ENCODE measurements around the gene FAM98C. TPM values are rescaled to one million over a fixed set of nuclear protein-coding genes. Genes with fewer than 3 reads are reported as not detected.

FAM98C gene
- total RNA-seq, 1 donor from 2014 or later, result 16.0 TPM

GRCh38 chr19:38443458-38443999 is 40.6 kb downstream of the FAM98C start:
- no peaks in the 10 kb centered on the region for H3K9me3 Mint-ChIP-seq (ENCODE audit: low read depth)
- H3K27me3 Mint-ChIP-seq (ENCODE audit: low read depth), result peaks cover 23% of the 10 kb centered on the region
- no peaks in the 10 kb centered on the region for H3K4me1 Mint-ChIP-seq (ENCODE audit: low read depth)

GRCh38 chr19:38444026-38444425 is 41.1 kb downstream of the FAM98C start:
- Mint-ChIP-seq H3K9me3 (ENCODE audit: low read depth) (no peaks in the 10 kb centered on the region), H3K4me3 (ENCODE audit: unreplicated experiment) (no peak overlapping the region), H3K4me1 (ENCODE audit: low read depth) (no peaks in the 10 kb centered on the region), H3K27ac (ENCODE audit: unreplicated experiment) (no peak overlapping the region), H3K27me3 (ENCODE audit: low read depth) (peaks cover 28% of the 10 kb centered on the region), H3K36me3 (ENCODE audit: low read depth) (no peaks in the 10 kb centered on the region)
- no peak for TF ChIP-seq CTCF (IDR thresholded peaks at IDR 0.05)
- DNase-seq (ENCODE audit: low spot score), result no peak

More at GRCh38 chr19:38443458-38443999, 40.6 kb downstream of the FAM98C start:
- no peak overlapping the region for H3K4me3 Mint-ChIP-seq (ENCODE audit: unreplicated experiment)
- no peak for TF ChIP-seq CTCF (IDR thresholded peaks at IDR 0.05)
- H3K36me3 Mint-ChIP-seq (ENCODE audit: low read depth), result no peaks in the 10 kb centered on the region
- no peak for DNase-seq (ENCODE audit: low spot score)
- no peak overlapping the region for H3K27ac Mint-ChIP-seq (ENCODE audit: unreplicated experiment)

- H3K27me3 Mint-ChIP-seq (ENCODE audit: low read depth), result peaks cover 38% of the 10 kb centered on the region
- no peaks in the 10 kb centered on the region for H3K9me3 Mint-ChIP-seq (ENCODE audit: low read depth)
- no peaks in the 10 kb centered on the region for H3K4me1 Mint-ChIP-seq (ENCODE audit: low read depth)
- DNase-seq (ENCODE audit: low spot score), result no peak
- H3K4me3 Mint-ChIP-seq (ENCODE audit: unreplicated experiment), result no peak overlapping the region
- TF ChIP-seq CTCF (IDR thresholded peaks at IDR 0.05), result no peak
- H3K36me3 Mint-ChIP-seq (ENCODE audit: low read depth), result no peaks in the 10 kb centered on the region
- H3K27ac Mint-ChIP-seq (ENCODE audit: unreplicated experiment), result no peak overlapping the region
These were observed 42.5 kb downstream of the FAM98C start for GRCh38 chr19:38445362-38445761.

- no peak for TF ChIP-seq CTCF (IDR thresholded peaks at IDR 0.05)
- Mint-ChIP-seq H3K9me3 (ENCODE audit: low read depth) (no peaks in the 10 kb centered on the region), H3K27ac (ENCODE audit: unreplicated experiment) (no peak overlapping the region), H3K27me3 (ENCODE audit: low read depth) (peaks cover 39% of the 10 kb centered on the region), H3K4me1 (ENCODE audit: low read depth) (no peaks in the 10 kb centered on the region), H3K36me3 (ENCODE audit: low read depth) (no peaks in the 10 kb centered on the region), H3K4me3 (ENCODE audit: unreplicated experiment) (no peak overlapping the region)
- DNase-seq (ENCODE audit: low spot score), result no peak
These were observed 45.3 kb downstream of the FAM98C start for GRCh38 chr19:38448225-38448624.

- no peak for TF ChIP-seq CTCF (IDR thresholded peaks at IDR 0.05)
- no peak overlapping the region for H3K27ac Mint-ChIP-seq (ENCODE audit: unreplicated experiment)
- DNase-seq (ENCODE audit: low spot score), result no peak
- peaks cover 31% of the 10 kb centered on the region for H3K27me3 Mint-ChIP-seq (ENCODE audit: low read depth)
- H3K9me3 Mint-ChIP-seq (ENCODE audit: low read depth), result no peaks in the 10 kb centered on the region
- H3K36me3 Mint-ChIP-seq (ENCODE audit: low read depth), result no peaks in the 10 kb centered on the region
- H3K4me3 Mint-ChIP-seq (ENCODE audit: unreplicated experiment), result no peak overlapping the region
- H3K4me1 Mint-ChIP-seq (ENCODE audit: low read depth), result no peaks in the 10 kb centered on the region
These were observed 46.6 kb downstream of the FAM98C start for GRCh38 chr19:38449518-38449917.
